ENCODE data around the gene ADAM10.

DNA sequence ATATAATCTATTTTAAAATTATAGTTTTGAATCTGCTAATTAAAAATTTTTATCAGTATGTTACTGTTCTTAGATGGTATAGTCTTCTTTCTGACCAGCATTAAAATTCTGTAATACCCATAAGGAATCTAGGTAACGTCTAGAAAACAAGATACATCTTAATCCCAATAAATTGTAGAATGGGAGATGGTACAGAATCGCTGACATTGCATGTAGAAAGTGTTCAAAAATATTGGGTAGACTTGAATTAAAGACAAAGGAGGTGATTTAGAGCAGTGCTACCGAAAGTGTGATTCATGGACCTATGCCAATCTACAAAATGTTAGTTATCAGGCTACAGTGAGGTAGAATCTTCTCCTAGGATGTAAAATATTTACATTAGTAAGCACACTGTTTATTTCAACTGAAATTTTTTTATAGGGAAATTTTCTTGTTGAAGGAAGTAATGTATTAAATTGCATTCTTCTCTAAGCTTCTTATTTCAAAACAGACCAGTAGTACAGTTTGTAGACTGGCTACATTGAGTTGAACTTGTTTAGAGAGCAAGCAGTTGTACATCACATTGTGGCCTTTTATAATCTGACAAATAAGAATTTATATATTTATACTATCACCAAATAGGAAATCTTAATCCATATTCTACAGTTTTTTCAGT, 38.7 kb upstream of the ADAM10 start:
- TF ChIP-seq, protein P1, sequence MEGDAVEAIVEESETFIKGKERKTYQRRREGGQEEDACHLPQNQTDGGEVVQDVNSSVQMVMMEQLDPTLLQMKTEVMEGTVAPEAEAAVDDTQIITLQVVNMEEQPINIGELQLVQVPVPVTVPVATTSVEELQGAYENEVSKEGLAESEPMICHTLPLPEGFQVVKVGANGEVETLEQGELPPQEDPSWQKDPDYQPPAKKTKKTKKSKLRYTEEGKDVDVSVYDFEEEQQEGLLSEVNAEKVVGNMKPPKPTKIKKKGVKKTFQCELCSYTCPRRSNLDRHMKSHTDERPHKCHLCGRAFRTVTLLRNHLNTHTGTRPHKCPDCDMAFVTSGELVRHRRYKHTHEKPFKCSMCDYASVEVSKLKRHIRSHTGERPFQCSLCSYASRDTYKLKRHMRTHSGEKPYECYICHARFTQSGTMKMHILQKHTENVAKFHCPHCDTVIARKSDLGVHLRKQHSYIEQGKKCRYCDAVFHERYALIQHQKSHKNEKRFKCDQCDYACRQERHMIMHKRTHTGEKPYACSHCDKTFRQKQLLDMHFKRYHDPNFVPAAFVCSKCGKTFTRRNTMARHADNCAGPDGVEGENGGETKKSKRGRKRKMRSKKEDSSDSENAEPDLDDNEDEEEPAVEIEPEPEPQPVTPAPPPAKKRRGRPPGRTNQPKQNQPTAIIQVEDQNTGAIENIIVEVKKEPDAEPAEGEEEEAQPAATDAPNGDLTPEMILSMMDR (conservative IDR thresholded peaks at IDR 0.05; ENCODE audit: low read depth, low read length), result no peak
- no peak for TF ChIP-seq EZH2 (IDR thresholded peaks at IDR 0.05; ENCODE audit: low read length, unreplicated experiment)

Data from PC-3 (cell line).